Head of caudate nucleus (tissue), 42 donors: ENCODE results near the gene GTF2A2.
"Not testable (repeated sequence)": the region's sequence is repeated elsewhere in the genome, so short reads cannot be mapped to it uniquely, and the experiment has no call there.

Source experiments
- DNase-seq, 42 donors: peaks; one replicate each; pipeline versions ENCODE4 v3.0.0 to v3.0.0-alpha.2; 2020 to 2021; ENCODE audit warnings: mixed read lengths in 7 of 42
- intact Hi-C: fragments of 100-400 bp; cut with DNase I; formaldehyde crosslinking; loops from one replicate; pipeline ENCODE4 v1.15.0; 2022

GTF2A2 gene

DNA sequence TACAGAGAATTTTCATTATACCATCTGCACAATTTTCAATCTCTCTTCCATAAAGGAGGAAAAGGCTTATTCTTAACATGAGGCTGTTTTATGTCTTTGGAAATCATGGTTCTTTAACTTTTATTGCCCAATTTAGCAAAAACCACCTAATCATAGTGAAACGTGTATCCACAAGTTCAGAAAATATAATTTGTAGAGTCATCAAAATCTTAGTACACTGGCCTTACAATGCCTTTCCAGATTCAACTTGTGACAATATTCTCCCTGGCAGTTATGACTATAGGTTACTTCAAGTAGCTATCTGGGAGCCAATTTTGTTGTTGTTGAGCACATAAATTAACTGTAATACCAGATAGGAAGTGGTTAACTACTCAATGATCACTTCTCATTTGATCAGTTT lies 20.9 kb upstream of the GTF2A2 start:
- intact Hi-C loops, result no loop called here
- no peak for DNase-seq

DNA sequence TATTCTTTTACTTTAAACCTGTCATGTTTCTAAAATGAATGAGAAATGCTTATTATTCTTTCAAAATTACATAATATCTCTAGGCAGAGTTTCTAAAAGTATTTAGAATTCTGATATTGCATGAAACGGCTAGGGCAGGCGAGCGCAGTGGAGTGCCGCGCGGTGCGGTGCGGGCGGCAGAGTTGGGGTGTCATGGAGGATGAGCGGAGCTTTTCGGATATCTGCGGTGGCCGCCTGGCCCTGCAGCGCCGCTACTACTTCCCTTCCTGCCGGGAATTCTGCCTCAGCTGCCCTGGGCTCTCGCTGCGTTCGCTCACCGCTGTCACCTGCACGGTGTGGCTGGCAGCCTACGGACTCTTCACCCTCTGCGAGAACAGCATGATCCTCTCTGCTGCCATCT lies 19.2 kb upstream of the GTF2A2 start:
- intact Hi-C loops, result no loop called here
- peak in 9 of 42 donors; percentile 5 to 46 (median 27) for DNase-seq

DNA sequence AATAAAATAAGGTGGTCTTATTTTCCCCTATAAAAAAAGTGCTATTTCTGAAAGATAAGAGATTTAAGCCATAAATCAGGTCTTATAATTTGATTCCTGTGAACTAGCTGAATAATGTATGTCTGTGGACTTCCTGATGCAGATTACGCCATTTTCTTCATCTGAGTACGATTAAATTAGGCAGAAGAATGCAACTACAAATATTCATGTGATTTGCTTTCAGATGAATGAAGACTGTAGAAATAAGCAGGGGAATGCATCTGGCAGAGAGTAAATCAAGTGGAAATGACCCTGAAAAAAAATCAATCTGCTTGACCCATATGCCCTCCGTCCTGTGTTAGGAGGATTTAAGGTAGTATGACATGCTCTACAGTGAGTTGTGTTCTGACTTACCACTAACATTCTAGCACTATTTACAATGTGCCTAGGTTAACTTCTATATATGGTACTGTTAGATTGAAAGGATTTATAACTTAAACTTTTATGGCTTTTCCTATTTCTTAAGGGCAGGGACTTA lies 17.1 kb upstream of the GTF2A2 start:
- no peak for DNase-seq
- intact Hi-C loops, result no loop called here

- DNase-seq, result no peak
- intact Hi-C loops, result no loop called here
These were observed 11.2 kb upstream of the GTF2A2 start for GRCh38 chr15:59668556-59668955.

- DNase-seq, result no peak
- intact Hi-C loops, result no loop called here
These were observed 4.9 kb upstream of the GTF2A2 start for GRCh38 chr15:59662260-59662659.

GRCh38 chr15:59659366-59659765 lies 2.1 kb upstream of the GTF2A2 start:
- intact Hi-C loops, result no loop called here
- no peak for DNase-seq

DNA sequence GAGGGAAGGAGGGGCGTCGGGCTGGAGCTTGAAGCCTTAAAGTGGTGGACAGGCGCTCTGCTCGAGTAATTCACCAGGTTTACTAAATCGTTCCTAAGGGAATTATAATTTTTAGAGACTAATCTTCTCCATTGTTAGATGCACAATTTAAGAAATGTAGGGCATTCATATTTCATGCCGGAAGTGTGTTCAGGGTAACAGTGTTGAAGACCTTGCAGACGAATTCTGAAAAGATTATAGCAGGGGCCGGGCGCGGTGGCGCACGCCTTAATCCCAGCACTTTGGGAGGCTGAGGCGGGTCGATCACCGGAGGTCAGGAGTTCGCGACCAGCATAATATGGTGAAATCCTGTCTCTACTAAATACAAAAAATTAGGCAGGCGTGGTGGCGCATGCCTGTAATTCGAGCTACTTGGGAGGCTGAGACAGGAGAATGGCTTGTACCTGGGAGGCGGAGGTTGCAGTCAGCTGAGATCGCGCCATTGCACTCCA lies 365 bp upstream of the GTF2A2 start:
- DNase-seq, result peak in 15 of 42 donors; percentile 7 to 51 (median 23)

GRCh38 chr15:59654046-59654445 lies 3.3 kb downstream of the GTF2A2 start:
- intact Hi-C loops, result no loop called here
- no peak for DNase-seq

More for the DNA sequence above, 365 bp upstream of the GTF2A2 start:
- intact Hi-C loops, result no loop called here

DNA sequence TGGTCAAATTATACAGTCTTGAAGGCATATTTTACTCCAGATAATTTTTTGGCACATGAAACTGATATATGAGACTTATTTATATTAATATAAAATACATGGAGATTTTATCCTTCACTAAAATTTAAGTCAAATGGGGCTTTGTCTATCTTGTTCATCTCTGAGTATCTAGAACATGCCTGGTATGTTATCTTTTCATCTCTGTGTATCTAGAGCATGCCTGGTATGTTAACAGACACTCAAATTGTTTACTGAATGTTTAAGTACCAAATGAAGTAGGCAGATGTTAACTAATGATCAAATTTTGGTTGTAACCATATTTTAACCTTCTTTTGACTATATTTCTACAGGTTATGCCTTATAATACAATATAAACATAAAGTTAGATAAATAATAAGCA lies 7.7 kb downstream of the GTF2A2 start:
- no peak for DNase-seq
- intact Hi-C loops, result no loop called here

DNA sequence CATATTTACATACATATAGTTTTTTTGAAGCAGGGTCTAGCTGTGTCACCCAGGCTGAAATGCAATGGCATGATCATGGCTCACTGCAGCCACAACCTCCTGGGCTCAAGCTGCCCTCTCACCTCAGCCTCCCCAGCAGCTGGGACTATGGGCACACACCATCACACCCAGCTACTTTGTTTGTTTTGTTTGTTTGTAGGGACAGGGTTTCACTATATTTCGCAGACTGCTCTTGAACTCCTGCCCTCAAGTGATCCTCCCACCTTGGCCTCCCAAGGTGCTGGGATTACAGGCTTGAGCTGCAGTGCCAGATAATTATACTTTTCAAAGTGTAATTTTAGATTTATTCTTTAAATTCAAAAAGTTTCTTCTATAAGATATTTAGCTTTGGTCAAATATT lies 10.2 kb downstream of the GTF2A2 start:
- intact Hi-C loops, result no loop called here
- DNase-seq, result no peak

DNA sequence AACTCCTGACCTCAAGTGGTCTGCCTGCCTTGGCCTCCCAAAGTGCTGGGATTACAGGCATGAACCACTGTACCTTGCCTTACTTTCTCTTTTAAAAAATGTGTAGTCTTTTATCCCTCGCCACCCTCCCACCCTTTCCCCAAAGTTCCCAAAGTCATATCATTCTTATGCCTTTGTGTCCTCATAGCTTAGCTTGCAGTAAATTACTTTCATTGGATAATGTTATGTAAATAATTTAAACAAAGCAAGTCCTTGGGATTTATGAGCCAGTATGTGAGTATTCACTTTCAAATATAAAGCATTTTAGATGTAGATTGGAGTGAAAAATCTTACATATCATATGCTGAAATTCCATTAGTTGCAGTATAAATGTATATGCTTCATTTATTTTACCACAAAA lies 11.0 kb downstream of the GTF2A2 start:
- intact Hi-C loops, result no loop called here
- no peak for DNase-seq

- intact Hi-C loops, DNase-seq: not testable (repeated sequence)
These were observed 11.5 kb downstream of the GTF2A2 start for GRCh38 chr15:59645812-59646211.

DNA sequence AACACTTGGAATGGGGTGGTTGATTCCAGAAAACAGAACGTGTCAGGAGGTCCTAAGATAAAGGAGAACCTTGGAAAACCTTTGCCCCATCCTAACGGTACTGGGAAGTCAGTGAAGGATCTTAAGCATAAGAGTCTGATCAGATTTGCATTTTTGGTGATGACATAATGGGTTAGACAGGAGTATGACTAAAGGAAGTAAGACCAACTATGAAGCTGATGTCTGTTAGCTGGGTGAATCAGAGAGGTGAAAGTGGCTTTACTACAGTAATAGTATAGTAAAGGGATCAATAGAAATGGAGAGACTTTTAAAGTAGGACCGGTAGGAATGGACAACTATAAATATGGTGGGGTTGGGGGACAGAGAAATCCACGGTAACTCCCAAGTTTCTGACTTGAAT lies 12.6 kb downstream of the GTF2A2 start:
- intact Hi-C loops, result no loop called here
- DNase-seq, result no peak

DNA sequence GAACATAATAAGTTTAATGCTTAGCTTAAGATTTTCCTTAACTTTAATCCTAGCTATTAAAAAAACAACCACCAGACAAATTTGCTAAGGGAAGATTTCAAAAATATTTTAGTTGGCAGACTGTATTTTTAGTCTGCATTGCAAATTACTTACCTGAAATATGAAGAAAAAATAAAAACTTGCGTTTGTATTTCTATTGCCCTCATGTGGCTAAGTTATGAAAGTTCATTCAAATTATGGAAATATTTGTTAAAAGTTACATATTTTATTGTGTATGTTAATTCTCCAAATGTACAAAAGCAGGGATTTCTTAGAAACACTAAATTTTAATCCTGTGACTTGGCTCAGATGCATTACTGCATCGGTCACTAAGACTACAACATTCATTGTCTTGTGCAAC lies 15.0 kb downstream of the GTF2A2 start:
- DNase-seq, result no peak

DNA sequence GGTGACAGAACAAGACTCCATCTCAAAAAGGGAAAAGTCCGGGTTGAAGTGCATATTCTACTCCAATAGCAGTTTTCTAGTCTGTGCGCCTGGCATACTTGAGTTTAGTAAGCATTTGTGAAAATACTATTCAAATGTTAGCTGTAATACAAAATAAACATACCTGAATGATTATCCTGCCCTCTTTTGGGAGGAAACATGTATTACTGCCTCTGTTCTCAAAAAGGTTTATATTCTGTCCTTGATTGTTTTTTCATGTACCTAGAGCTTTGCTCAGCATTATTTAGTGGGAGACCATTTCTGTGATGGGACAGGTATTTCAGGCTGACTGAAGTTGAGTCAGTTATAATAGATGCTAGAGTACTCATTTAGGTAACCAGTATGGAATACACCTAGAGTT lies 19.8 kb downstream of the GTF2A2 start:
- intact Hi-C loops, result loop anchor here (10.0 kb wide), 1 partner anchor 103 kb away; no protein-coding TSS in a partner anchor
- DNase-seq, result not testable (repeated sequence)

More for the DNA sequence above, 15.0 kb downstream of the GTF2A2 start:
- intact Hi-C loops, result no loop called here

DNA sequence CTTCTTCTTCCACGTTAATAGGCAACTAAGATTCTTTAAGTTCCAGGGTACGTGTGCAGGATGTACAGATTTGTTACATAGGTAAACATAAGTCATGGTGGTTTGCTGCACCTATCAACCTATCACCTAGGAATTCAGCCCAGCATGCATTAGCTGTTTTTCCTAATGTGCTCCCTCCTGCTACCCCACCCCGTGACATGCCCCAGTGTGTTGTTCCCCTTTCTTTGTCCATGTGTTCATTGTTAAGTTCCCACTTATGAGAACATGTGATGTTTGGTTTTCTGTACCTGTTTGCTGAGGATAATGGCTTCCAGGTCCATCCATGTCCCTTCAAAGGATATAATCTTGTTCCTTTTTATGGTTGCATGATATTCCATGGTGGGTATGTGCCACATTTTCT lies 21.1 kb downstream of the GTF2A2 start:
- intact Hi-C loops, result loop anchor here (10.0 kb wide), 1 partner anchor 101 kb away; no protein-coding TSS in a partner anchor
- DNase-seq, result no peak

DNA sequence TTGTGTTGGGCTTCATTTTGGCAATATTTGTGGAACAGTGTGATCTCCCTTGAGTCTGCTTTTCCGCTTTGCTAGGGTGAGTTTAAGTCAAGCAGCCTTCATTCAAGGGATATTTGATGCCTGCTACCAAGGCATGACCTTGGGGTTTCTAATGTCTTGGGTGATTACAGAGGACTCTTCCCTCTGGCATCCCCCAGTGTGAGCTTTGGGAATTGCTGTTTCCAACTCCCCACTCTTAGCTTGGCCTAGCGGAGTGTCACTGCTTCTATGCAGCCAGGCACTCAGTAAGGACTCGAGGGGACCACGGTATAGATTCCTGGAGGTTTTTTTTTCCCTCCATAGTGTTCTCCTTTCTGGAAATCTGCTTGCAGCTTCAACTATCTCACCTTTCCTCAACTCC lies 24.6 kb downstream of the GTF2A2 start:
- no peak for DNase-seq
- intact Hi-C loops, result loop anchor here (10.0 kb wide), 1 partner anchor 98 kb away; no protein-coding TSS in a partner anchor

DNA sequence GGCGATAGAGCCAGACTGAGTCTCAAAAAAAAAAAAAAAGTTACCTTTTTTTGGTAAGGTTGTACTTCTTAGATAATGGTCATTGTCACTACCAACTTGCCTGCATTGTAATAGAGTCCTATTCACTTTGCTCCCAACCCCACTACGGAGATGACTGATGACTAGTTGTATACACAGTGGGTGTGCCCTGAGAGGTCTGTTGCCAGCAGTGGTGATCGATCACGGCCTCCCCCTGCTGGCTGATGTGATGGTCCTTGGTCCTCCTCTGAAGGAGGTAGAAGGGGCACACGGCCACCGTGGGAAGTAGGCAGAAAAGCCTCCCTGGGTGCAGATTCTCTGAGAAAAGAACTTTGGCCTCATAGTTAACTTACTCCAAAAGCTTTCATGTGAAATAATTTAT lies 35.0 kb downstream of the GTF2A2 start:
- intact Hi-C loops, result no loop called here
- peak in 2 of 42 donors; percentile 2 to 3 for DNase-seq

DNA sequence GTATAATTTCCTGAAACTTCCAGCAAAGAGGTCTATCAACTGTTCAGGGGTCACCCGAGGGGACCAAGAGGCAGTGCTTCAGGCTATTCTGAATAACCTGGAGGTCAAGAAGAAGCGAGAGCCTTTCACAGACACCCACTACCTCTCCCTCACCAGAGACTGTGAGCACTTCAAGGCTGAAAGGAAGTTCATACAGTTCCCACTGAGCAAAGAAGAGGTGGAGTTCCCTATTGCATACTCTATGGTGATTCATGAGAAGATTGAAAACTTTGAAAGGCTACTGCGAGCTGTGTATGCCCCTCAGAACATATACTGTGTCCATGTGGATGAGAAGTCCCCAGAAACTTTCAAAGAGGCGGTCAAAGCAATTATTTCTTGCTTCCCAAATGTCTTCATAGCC lies 38.9 kb downstream of the GTF2A2 start:
- intact Hi-C loops, result no loop called here
- no peak for DNase-seq

DNA sequence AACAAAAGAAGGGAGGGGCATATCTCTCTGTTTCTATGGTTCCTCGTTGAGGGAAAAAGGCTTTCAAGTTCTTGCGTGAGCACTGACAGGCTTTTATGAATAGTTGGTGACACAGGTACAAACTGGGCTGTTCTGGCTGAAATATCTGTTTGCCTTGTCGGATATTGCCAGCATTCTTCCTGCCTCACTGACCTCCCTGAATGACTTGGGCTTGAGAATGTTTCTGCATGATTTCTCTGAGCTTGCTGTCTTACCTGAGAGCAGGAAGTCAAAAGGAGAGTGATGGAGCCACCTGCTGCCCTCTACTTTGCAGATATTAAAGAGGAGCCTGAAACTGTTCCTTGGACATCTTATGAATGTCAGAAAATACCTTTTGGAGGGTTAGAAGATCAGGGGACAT lies 40.9 kb downstream of the GTF2A2 start:
- intact Hi-C loops, result no loop called here
- DNase-seq, result no peak

- no peak for DNase-seq
- intact Hi-C loops, result no loop called here
These were observed 41.7 kb downstream of the GTF2A2 start for GRCh38 chr15:59615661-59616060.

DNA sequence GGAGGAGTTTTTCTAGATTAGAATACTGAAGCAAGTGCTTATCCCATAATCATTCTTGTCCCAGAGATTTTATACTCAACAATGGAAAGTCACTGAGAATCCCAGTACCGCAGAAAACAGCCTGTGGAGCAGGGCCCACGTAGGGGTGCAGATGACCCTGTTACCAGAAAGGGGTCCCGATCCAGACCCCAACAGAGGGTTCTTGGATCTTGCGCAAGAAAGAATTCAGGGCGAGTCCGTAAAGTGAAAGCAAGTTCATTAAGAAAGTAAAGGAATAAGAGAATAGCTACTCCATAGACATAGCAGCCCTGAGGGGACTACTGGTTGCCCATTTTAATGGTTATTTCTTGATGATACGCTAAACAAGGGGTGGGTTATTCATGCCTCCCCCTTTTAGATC lies 43.2 kb downstream of the GTF2A2 start:
- DNase-seq, result no peak
- intact Hi-C loops, result no loop called here
